Spleen (tissue), 7 donors: ENCODE measurements around the gene SUPT3H.

Source experiments
- POLR2A ChIP-seq, 3 donors: fragments of 450-650 bp; IDR thresholded peaks; one replicate each; pipeline ENCODE4 v1.5.1; 2017; ENCODE audit warnings: antibody characterized with exemption in 3 of 3, mild to moderate bottlenecking in 1 of 3
- TF ChIP-seq, protein P1 (sequence below), 11 experiments: fragments of 200-600 bp in 7 of 11; fragments of 450-650 bp in 4 of 11; sonication (generic) in 4 of 11; IDR thresholded peaks in 8 of 11; conservative IDR thresholded peaks in 3 of 11; 1 replicate in 7 of 11; 2 replicates in 4 of 11; pipeline versions ENCODE4 v1.4.0 to v1.8.0; 2016 to 2021; ENCODE audit warnings: antibody characterized with exemption in 11 of 11, inconsistent platforms in 4 of 11, mild to moderate bottlenecking in 1 of 11
- donor health status: DM: no; HTN: no; CAD: no; lungs with moderate emphysema.
- donor health status: DM: no; HTN: no; CAD: no.
- donor health status: DM: no; HTN: no; CAD: no.

DNA sequence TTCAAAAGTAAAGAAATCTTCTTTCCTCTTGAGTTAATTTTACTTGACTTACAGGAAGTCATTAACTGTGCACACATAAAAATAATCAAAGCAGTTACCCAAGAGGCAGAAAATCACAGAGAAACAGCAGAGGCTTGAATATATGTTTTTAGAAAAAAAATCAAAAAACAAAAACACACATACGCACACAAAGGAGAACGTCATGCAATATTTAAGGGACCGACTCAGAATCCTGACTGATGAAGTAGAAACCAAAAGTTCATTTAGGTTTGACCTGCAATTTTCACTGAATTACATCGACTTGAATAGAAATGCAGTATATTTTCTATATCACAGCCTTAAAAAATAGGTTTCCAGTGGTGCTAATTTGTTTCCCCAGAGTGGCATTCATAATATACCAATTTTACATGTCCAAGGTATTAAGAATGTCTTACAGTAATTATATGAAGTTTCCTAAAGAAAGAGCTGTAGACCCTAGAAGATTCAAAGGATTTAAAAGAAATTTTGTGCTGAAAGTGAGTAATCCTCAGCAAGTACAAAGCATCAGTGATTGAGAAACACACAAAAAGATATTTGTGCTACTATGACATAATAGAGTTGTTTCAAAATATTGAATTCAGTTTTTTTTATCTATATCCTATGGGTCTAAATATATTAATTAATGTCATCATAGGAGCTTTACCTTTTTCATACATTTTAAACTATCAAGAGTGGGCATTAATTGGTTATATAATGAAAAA is 408.1 kb downstream of the SUPT3H start:
- TF ChIP-seq, protein P1, sequence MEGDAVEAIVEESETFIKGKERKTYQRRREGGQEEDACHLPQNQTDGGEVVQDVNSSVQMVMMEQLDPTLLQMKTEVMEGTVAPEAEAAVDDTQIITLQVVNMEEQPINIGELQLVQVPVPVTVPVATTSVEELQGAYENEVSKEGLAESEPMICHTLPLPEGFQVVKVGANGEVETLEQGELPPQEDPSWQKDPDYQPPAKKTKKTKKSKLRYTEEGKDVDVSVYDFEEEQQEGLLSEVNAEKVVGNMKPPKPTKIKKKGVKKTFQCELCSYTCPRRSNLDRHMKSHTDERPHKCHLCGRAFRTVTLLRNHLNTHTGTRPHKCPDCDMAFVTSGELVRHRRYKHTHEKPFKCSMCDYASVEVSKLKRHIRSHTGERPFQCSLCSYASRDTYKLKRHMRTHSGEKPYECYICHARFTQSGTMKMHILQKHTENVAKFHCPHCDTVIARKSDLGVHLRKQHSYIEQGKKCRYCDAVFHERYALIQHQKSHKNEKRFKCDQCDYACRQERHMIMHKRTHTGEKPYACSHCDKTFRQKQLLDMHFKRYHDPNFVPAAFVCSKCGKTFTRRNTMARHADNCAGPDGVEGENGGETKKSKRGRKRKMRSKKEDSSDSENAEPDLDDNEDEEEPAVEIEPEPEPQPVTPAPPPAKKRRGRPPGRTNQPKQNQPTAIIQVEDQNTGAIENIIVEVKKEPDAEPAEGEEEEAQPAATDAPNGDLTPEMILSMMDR (IDR thresholded peaks at IDR 0.05 in 8 of 11, conservative IDR thresholded peaks at IDR 0.05 in 3 of 11), result no peak
- TF ChIP-seq POLR2A (IDR thresholded peaks at IDR 0.05), result no peak
